ENCODE measurements around the gene CACHD1.

DNA sequence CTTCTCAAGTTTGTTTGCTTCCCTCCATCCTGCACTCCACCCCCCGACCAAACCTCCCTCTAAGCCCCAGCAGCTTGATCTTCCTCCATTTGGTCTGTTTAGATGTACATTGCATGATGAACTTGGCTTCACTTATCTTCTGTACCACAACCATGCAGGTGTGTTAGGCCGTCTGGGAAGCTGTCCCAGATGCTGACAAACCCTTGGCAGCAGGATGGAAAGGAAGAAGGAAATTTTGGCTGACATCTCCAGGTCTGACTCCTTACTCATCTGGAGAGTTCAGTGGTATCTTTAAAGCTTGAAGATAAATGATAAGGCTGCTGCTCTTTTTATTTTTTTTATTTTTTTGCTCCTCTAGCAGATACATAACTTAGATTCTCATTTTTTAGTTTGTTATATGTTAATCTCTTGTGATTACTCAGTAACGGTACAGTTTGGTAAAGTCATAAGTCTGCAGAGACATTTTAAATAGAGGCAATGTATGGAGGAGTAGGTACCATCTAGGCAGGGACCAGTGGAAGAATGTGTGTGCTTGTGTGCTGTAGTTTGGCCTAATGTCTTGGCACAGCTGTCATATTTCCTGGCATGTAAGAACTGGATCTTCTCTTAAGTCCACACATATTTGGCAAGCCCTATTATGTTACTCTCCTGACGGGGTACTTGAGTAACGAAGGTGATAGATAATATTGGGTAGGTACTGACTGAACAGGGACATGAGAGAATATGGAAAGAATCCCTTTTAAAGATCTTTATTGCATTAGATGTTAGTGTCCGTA is 79.7 kb downstream of the CACHD1 start:
- TF ChIP-seq, protein P1, sequence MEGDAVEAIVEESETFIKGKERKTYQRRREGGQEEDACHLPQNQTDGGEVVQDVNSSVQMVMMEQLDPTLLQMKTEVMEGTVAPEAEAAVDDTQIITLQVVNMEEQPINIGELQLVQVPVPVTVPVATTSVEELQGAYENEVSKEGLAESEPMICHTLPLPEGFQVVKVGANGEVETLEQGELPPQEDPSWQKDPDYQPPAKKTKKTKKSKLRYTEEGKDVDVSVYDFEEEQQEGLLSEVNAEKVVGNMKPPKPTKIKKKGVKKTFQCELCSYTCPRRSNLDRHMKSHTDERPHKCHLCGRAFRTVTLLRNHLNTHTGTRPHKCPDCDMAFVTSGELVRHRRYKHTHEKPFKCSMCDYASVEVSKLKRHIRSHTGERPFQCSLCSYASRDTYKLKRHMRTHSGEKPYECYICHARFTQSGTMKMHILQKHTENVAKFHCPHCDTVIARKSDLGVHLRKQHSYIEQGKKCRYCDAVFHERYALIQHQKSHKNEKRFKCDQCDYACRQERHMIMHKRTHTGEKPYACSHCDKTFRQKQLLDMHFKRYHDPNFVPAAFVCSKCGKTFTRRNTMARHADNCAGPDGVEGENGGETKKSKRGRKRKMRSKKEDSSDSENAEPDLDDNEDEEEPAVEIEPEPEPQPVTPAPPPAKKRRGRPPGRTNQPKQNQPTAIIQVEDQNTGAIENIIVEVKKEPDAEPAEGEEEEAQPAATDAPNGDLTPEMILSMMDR (conservative IDR thresholded peaks at IDR 0.05; ENCODE audit: low read depth, low read length) = no peak
- TF ChIP-seq POLR2A (IDR thresholded peaks at IDR 0.05; ENCODE audit: low read depth, low read length) (no peak), MAZ (IDR thresholded peaks at IDR 0.05; ENCODE audit: borderline replicate concordance, low read depth, low read length) (no peak), NFE2L2 (IDR thresholded peaks at IDR 0.05; ENCODE audit: low read depth, low read length) (no peak), FOS (IDR thresholded peaks at IDR 0.05; ENCODE audit: low read depth, low read length) (no peak), RCOR1 (IDR thresholded peaks at IDR 0.05; ENCODE audit: insufficient replicate concordance, low read length) (no peak), RFX5 (IDR thresholded peaks at IDR 0.05; ENCODE audit: low read depth, low read length) (no peak)
- TF ChIP-seq, protein P2, sequence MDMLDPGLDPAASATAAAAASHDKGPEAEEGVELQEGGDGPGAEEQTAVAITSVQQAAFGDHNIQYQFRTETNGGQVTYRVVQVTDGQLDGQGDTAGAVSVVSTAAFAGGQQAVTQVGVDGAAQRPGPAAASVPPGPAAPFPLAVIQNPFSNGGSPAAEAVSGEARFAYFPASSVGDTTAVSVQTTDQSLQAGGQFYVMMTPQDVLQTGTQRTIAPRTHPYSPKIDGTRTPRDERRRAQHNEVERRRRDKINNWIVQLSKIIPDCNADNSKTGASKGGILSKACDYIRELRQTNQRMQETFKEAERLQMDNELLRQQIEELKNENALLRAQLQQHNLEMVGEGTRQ (IDR thresholded peaks at IDR 0.05; ENCODE audit: low read depth, low read length) = no peak
- TF ChIP-seq, protein P3, sequence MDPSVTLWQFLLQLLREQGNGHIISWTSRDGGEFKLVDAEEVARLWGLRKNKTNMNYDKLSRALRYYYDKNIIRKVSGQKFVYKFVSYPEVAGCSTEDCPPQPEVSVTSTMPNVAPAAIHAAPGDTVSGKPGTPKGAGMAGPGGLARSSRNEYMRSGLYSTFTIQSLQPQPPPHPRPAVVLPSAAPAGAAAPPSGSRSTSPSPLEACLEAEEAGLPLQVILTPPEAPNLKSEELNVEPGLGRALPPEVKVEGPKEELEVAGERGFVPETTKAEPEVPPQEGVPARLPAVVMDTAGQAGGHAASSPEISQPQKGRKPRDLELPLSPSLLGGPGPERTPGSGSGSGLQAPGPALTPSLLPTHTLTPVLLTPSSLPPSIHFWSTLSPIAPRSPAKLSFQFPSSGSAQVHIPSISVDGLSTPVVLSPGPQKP (IDR thresholded peaks at IDR 0.05; ENCODE audit: borderline replicate concordance, low read depth, low read length) = no peak
